Skeletal muscle tissue (tissue), 4 donors: ENCODE measurements around the gene CHKB. TPM values are rescaled to one million over a fixed set of nuclear protein-coding genes. Genes with fewer than 3 reads are reported as not detected.

Source experiments
- H3K27ac ChIP-seq: one replicate; pipeline ENCODE4 v1.7.0; 2013; ENCODE audit warnings: mild to moderate bottlenecking, low read depth, low read length, inconsistent platforms
- H3K27me3 ChIP-seq, 3 donors: one replicate each; pipeline ENCODE4 v1.7.0; 2013; ENCODE audit warnings: low read length in 3 of 3; ENCODE audit not compliant: control insufficient read depth in 3 of 3, insufficient read depth in 3 of 3
- H3K36me3 ChIP-seq, 3 donors: one replicate each; pipeline ENCODE4 v1.7.0; 2013; ENCODE audit warnings: low read length in 3 of 3; ENCODE audit not compliant: control insufficient read depth in 3 of 3, insufficient read depth in 3 of 3
- H3K4me1 ChIP-seq, 3 donors: one replicate each; pipeline ENCODE4 v1.7.0; 2013; ENCODE audit warnings: low read length in 3 of 3, mild to moderate bottlenecking in 3 of 3; ENCODE audit not compliant: control insufficient read depth in 3 of 3, insufficient read depth in 3 of 3
- H3K4me3 ChIP-seq, 3 donors: one replicate each; pipeline ENCODE4 v1.7.0; 2013; ENCODE audit warnings: low read length in 3 of 3
- H3K9ac ChIP-seq, 3 donors: one replicate each; pipeline ENCODE4 v1.7.0; 2013; ENCODE audit warnings: low read length in 3 of 3, mild to moderate bottlenecking in 3 of 3, moderate library complexity in 2 of 3, low read depth in 1 of 3
- H3K9me3 ChIP-seq, 3 donors: one replicate each; pipeline ENCODE4 v1.7.0; 2013; ENCODE audit warnings: low read length in 3 of 3; ENCODE audit not compliant: control insufficient read depth in 3 of 3
- total RNA-seq: library from RNA; depleted of rRNA; stranded (reverse); fragments of >200 nt; gene quantifications from one replicate; pipeline ENCODE4 v1.2.3, GENCODE V29; 2014
- donor health status: Osteomylitis.

The CHKB gene, protein sequence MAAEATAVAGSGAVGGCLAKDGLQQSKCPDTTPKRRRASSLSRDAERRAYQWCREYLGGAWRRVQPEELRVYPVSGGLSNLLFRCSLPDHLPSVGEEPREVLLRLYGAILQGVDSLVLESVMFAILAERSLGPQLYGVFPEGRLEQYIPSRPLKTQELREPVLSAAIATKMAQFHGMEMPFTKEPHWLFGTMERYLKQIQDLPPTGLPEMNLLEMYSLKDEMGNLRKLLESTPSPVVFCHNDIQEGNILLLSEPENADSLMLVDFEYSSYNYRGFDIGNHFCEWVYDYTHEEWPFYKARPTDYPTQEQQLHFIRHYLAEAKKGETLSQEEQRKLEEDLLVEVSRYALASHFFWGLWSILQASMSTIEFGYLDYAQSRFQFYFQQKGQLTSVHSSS
- total RNA-seq: 17.7 TPM

DNA sequence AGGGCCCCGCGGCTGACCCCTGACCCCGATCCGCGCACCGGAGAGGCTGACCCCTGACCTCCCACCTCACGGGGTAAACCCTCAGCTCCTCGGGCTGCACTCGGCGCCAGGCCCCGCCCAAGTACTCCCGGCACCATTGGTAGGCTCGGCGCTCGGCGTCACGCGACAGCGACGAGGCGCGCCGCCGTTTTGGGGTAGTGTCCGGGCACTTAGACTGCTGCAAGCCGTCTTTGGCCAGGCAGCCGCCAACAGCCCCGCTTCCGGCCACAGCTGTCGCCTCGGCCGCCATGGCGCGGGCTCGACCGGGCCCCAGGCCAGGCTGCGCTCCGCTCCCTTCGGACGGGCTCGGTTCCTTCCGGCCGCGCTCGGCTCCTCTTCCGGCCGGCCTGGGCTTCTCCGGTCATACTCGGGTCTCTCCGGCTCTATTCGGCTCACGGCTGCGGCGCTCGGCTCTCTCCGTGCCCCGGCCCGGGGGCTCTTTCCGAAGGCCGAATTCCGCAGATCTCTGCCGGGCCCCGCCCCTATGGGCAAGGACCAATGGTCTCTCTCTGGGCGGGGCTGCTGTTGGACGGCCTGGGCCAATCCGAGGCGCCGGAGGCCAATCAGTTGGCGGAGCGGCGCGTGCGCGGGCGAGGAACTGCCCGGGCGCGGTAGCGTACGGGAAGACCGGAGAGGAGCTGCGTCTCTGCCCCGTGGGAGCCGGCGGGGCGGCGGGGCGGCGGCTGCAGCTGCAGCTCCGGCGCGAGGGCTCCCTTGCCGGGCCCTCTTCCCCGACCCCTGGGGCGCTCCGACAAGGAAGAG lies at the start of gene CHKB:
Gene CHKB, minus strand, starts transcription at position 357 of the 801 bp plus-strand sequence. Its CDS starts 68 bp downstream, at position 289.
- Histone ChIP-seq H3K9me3 (no peaks in the 10 kb centered on the region), H3K4me1 (peaks cover 30 to 45% (median 40%) of the 10 kb centered on the region in 3 donors), H3K36me3 (peaks cover 3 to 21% (median 13%) of the 10 kb centered on the region in 3 donors), H3K27ac (peak within 1 kb of the TSS; percentile 98), H3K9ac (peak within 1 kb of the TSS; percentile 94 to 98 (median 95)), H3K4me3 (peak within 1 kb of the TSS; percentile 85 to 94 (median 92)), H3K27me3 (no peaks in the 10 kb centered on the region)

DNA sequence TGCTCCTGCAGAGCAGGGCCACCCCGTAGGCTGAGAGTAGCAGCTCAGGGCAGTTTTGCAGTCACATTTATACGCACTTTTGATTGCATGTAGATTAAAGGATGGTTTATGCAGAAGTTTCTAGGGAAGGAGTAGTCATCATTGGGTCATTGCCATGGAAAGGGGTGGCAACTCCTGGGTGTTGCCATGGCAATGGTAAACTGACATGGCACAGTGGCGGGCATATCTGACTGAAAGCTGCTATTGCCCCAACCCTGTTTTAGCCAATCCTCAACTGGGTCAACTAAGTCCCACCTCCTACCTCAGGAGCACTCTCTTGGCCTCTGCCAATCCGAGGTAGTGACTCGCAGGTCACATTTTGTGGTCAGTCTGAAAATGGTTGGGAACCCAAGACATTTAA lies 47.7 kb upstream of the CHKB start:
- no peak overlapping the region for H3K9ac ChIP-seq
- peaks cover 0 to 4% (median 0%) of the 10 kb centered on the region in 3 donors for H3K36me3 ChIP-seq
- no peaks in the 10 kb centered on the region for H3K9me3 ChIP-seq
- H3K4me3 ChIP-seq: no peak overlapping the region
- peaks cover 0 to 3% (median 0%) of the 10 kb centered on the region in 3 donors for H3K27me3 ChIP-seq
- peaks cover 8 to 24% (median 23%) of the 10 kb centered on the region in 3 donors for H3K4me1 ChIP-seq
- H3K27ac ChIP-seq: no peak overlapping the region

DNA sequence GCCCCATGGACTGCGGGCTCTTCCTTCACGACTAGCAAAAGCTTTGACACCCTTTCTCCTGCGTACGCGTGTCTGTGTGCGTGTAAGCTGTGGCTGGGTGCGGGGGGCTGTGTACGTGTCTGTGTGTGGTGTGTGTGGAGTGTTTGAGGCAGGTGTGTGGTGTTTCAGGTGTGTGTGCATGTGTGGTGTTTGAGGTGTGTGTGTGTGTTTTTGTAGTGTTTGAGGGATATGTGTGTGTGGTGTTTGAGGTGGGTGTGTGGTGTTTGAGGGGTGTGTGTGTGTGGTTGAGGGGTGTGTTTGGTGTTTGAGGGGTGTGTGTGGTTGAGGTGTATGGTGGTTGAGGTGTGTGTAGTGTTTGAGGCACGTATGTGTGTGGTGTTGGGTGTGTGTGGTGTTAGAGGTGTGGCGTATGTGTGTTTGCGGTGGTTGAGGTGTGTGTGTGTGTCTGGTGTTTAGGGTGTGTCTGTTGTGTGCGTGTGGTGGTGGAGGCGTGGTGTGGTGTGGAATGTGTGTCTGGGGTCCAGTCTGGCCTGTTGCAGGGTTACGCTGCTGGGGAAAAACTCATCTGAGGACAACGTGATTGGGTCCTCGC lies 46.0 kb upstream of the CHKB start:
- Histone ChIP-seq H3K9me3 (no peaks in the 10 kb centered on the region), H3K36me3 (peaks cover 0 to 5% (median 3%) of the 10 kb centered on the region in 3 donors), H3K4me3 (peak overlapping the region; percentile 87 to 99 (median 97)), H3K27me3 (peaks cover 0 to under 1% (median 0%) of the 10 kb centered on the region in 3 donors), H3K27ac (peak overlapping the region; percentile 33), H3K9ac (peak overlapping the region; percentile 84 to 98 (median 86)), H3K4me1 (peaks cover 8 to 24% (median 23%) of the 10 kb centered on the region in 3 donors)

DNA sequence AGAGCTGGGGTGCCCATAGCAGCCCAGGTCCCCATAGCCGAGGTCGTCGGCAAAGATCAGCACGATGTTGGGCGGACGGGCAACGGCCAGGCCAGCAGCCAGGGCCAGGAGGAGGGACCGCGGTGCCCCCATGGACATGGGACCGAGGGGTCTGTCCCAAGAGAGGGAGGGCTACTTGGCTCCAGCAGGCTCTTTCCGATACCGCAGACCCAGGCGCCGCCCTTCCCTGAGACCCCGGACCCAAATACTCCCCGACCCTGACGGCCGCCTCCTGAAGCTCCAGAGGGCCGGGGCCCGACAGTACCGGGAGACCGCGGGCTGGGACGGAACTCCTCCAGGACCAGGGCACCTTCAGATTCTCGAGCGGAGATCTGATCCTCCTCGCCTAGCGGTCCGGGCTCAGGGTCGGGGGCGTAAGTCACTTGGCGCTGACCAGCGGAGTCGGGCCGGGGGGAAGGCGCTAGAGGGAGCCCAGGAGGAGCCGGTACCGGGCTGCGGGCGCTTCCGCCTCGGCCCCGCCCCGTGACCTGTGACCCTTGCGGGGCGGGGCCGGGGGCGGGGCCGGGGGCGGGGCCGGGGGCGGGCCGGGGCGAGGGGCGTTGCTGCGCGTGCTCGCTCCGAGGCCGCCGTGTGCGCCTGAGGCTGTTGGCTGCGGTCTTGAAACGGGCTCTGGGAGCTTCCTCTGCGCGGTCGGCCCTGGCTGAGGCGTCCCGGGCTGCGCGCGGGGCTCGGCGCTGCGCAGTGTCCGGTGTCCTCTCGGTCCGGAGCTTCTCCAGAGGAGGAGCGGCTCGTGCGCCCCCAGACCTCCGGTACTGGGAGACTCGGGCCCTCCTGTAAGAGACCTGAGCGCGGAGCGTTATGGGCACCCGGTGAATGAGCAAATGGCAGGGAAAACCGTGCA lies 45.2 kb upstream of the CHKB start, which contains the start of gene ARSA:
Gene ARSA, minus strand, starts transcription at position 511 of the 901 bp plus-strand sequence. Its CDS starts 373 bp downstream, at position 138.
- Histone ChIP-seq H3K9me3 (no peaks in the 10 kb centered on the region), H3K27me3 (no peaks in the 10 kb centered on the region), H3K4me1 (peaks cover 8 to 27% (median 27%) of the 10 kb centered on the region in 3 donors), H3K27ac (peak within 1 kb of the TSS; percentile 58), H3K9ac (peak within 1 kb of the TSS; percentile 86 to 98 (median 86)), H3K4me3 (peak within 1 kb of the TSS; percentile 87 to 99 (median 97)), H3K36me3 (peaks cover 0 to 5% (median 3%) of the 10 kb centered on the region in 3 donors)

DNA sequence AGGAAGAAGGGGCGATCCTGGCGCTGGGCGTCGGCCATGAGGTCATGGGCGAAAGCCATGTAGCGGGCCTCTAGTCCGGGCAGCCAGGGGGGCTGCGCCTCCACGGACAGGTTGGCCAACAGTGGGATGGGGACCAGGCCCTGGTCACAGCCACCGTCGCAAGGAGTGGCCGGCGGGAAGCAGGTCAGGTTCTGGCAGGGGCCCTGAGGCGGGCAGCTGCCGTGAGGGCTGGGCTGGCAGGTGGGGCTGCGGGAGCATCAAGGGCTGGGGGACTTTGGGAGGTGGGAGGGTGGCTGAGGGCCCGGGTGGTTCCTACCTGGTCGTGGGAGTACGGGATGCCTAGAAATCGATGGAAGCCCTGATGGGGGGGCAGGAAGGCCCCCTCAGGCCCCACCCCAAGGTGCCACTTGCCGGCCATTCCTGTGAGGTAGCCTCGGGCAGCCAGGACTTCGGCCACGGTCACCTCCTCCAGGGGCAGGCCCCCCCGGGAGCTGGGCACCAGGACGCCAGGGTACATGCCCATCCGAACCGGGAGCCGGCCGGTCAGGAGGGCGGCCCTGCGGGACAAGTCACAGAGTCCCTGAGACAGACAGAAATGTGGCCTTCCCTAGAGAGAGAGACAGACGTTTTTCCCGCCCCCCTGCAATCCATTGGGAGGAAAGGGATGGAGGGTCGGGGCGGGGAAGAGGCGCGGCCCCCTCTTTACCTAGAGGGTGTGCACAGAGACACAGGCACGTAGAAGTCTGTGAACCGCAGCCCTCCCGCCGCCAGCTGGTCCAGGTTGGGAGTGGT lies 44.4 kb upstream of the CHKB start:
- Histone ChIP-seq H3K9me3 (no peaks in the 10 kb centered on the region), H3K27ac (peak overlapping the region; percentile 58), H3K4me3 (peak overlapping the region; percentile 74 to 84 (median 82)), H3K4me1 (peaks cover 14 to 36% (median 35%) of the 10 kb centered on the region in 3 donors), H3K9ac (peak overlapping the region; percentile 82 to 86 (median 86)), H3K27me3 (no peaks in the 10 kb centered on the region), H3K36me3 (peaks cover 0 to 5% (median 3%) of the 10 kb centered on the region in 3 donors)

DNA sequence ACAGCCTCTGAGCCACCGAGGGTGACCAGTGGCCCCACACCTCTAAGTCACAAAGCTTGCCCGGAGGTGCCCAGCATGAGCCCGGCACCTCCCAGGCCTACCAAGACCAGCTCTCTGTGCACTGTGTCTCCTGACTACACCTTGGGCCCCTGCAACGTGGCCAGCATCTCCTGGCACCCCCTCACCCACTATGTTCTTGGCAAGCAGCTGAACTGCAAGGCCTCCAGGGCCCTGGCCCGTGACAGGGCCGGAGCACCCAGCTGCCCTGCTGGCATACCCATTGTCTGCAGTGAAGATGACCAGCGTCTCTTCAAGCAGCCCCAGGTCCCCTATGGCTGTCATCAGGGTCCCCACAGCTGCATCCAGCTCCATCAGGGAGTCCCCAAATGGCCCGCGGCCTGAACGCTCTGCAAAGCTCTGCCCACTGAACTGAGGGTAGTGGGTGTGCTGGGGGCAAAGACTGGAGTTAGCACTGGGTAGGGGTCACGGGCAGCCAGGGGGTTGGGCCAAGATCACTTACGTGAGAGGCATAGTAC lies 43.7 kb upstream of the CHKB start:
- Histone ChIP-seq H3K4me3 (no peak overlapping the region), H3K27me3 (peaks cover 0 to 3% (median 0%) of the 10 kb centered on the region in 3 donors), H3K9me3 (no peaks in the 10 kb centered on the region), H3K36me3 (peaks cover 0 to 5% (median 3%) of the 10 kb centered on the region in 3 donors), H3K4me1 (peaks cover 20 to 42% (median 42%) of the 10 kb centered on the region in 3 donors), H3K9ac (no peak overlapping the region), H3K27ac (no peak overlapping the region)

DNA sequence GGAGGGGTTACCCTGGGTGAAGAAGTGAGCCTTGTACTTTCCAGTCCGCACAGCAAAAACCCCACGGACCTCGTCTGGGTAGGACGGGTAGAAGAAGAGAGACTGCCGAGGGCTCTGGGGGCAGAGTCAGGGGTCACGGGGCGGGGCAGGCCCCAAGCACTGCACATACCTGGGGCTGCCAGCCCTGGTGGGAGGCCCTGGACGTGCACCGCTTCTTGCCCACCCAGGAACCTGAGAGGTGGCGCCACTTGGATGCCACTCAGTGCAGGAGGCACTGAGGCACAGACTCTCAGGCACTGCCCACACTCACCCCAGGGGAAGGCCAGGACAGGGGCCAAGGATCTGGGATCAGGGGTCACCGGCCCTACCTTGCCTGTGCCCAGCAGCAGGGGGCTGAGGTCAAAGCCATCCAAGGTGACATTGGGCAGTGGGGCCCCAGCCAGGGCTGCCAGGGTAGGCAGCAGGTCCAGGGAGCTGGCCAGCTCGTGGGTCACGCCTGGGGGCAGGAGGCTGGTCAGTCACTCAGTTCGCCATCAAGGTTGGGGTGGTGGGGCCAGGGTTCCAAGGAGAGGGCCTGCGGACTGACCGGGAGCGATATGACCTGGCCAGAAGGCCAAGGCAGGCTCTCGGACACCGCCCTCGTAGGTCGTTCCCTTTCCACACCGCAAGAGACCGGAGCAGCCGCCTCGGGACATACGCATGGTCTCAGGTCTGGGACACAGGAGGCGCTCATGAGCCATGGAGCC lies 43.1 kb upstream of the CHKB start:
- H3K27ac ChIP-seq: no peak overlapping the region
- no peak overlapping the region for H3K9ac ChIP-seq
- peaks cover 27 to 47% (median 47%) of the 10 kb centered on the region in 3 donors for H3K4me1 ChIP-seq
- peaks cover 0 to 8% (median 3%) of the 10 kb centered on the region in 3 donors for H3K27me3 ChIP-seq
- H3K36me3 ChIP-seq: peaks cover 0 to 5% (median 3%) of the 10 kb centered on the region in 3 donors
- no peaks in the 10 kb centered on the region for H3K9me3 ChIP-seq
- no peak overlapping the region for H3K4me3 ChIP-seq

DNA sequence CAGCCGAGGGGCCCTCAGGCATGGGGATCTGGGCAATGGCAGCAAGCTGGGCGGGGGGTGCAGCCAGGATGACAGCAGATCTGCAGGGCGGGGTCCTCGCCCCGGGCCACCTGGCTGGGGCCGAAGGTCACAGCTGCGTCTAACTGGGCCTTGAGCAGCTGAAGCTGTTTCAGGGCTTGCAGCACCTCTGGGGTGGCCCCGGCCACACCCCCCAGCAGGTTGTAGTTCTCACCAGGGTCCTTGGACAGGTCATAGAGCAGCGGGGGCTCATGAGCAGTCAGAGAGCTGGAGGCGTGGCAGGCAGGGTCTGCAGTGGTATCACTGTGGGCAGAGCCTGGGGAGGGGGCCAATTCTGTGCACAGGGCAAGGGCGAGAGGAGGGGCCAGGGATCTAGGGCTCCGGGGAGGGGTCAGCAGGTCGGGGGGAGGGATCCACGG lies 42.5 kb upstream of the CHKB start:
- Histone ChIP-seq H3K27me3 (peaks cover 0 to 10% (median 4%) of the 10 kb centered on the region in 3 donors), H3K9me3 (no peaks in the 10 kb centered on the region), H3K36me3 (peaks cover 0 to 5% (median 3%) of the 10 kb centered on the region in 3 donors), H3K9ac (no peak overlapping the region), H3K4me1 (peaks cover 30 to 49% (median 48%) of the 10 kb centered on the region in 3 donors), H3K27ac (no peak overlapping the region), H3K4me3 (no peak overlapping the region)
